GM21786 (cell line): ENCODE data around the gene MPRIP.

Experiments
- ATAC-seq: cut with Tn5 transposase; IDR thresholded peaks from one replicate; pipeline ENCODE4 v1.9.1; 2021; ENCODE audit not compliant: unreplicated experiment

MPRIP gene

GRCh38 chr17:17084941-17085340 is 42.7 kb downstream of the MPRIP start:
- ATAC-seq, result no peak

GRCh38 chr17:17086585-17086984 is 44.3 kb downstream of the MPRIP start:
- no peak for ATAC-seq

DNA sequence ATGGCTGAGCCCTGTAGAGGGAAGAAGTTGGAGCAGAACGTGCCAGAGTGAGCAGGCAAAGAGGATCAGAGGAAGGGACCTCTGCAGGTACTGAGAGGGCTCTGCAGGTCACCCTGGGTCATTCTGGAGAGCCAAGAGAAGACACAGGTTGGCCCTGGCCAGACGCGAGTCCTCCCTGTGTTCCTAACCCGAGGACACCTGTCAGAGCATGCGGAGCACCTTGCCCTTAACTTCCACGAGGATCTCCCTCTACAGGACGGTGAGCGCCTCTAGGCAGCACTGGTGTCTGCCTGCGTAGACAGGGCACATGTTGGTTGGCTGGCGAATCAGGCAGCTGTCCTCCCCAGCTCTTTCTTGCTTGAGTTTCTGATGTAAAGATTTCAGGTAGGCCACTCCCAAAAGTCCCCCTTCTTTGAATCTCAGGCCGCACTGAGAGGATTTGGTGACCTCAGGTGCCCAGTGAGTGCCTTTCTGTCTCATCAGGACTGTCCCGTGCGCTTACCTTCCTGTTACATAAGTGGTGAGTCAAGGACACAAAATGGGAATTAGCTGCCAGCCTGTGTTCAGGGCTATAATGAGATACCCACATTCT is 45.3 kb downstream of the MPRIP start:
- no peak for ATAC-seq

GRCh38 chr17:17088086-17088485 is 45.8 kb downstream of the MPRIP start:
- ATAC-seq, result no peak

- no peak for ATAC-seq
These were observed 46.6 kb downstream of the MPRIP start for GRCh38 chr17:17088541-17089525.

- no peak for ATAC-seq
These were observed 47.8 kb downstream of the MPRIP start for GRCh38 chr17:17089796-17090641.

DNA sequence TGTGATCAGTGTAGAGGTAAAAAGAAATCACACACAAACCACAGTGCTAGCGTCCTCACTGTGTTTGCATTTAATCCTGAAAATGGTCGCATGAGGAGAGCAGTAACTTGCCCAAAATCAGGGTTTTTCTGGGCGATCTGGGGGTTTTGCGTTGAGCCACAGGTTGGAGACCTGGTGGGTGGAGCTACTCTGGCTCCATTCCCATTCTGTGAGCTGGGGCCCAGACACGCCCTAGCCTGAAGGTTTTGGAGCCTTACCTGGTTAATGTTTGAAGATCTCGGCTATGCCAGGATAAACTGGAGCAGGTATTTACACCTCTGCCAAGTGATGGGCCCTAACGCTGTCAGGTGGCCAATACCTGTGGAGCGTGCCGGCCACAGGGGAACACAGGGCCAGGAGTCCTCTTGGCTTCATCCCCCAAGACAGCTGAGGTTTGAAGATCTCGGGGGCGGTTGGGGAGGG is 48.4 kb downstream of the MPRIP start:
- ATAC-seq, result no peak

DNA sequence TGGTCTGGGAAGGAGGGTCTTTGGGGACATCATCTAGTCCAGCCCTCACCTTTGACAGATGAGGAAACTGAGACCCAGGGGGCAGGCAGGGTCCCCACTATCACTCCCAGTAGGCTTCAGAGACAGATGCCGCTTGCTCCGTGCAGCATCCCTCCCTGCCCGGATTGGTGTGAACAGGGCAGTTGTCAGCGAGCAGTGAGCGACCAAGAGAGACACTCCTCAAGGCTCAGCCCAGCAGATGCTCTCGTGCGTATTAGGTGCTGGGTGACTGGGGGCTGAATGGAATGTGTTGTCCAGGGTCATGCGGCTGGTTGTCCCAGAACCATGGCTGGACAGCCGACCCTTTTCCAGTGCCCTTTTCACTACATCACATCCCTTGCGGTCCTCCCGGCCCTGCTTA is 49.0 kb downstream of the MPRIP start:
- no peak for ATAC-seq

DNA sequence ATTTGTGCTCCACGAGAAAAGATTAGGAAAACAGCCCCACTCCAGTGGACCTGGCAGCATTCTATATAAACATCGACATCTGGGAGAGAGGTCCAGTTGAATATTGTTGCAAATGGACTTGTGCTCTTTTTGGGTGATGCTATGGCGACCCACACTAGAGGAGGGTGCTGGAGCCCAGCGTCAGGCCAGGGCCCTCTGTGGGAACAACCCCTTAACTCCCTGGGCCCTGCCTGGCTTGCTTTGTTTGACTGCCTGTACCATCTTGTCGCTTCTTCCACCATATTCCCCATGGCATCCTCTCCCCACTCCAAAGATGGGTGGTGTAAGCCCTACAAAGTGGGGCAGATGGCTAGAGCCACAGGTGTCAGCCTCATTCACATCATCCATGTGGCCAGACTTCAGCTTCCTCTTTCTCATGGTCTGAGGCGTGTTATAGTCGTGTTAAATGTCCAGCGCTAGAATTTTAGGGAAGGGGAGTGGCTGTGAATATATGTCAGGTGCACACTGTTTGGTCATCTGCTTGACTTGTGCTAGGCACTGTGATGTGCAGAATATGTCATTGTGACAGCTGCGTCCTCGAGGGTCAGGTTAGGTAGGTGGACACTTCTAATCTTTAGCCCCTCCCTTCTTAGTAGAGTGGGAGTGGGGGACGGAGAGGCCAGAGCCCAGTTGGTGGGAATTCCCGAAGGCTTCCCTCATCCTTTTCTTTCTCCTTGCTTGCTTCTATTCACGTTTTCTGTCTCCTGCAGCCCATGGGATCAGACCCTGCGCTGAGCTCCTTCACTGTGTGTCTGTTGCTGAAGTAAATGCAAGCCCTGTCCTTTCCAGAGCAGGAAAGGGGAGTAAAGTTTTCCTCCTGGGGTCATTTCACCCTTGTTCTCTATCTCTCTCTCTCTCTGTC is 49.8 kb downstream of the MPRIP start:
- ATAC-seq, result no peak

GRCh38 chr17:17093764-17094163 is 51.5 kb downstream of the MPRIP start:
- no peak for ATAC-seq

- ATAC-seq, result no peak
These were observed 54.4 kb downstream of the MPRIP start for GRCh38 chr17:17096438-17097178.

GRCh38 chr17:17097763-17098345 is 55.6 kb downstream of the MPRIP start:
- no peak for ATAC-seq

GRCh38 chr17:17098551-17099179 is 56.4 kb downstream of the MPRIP start:
- no peak for ATAC-seq

DNA sequence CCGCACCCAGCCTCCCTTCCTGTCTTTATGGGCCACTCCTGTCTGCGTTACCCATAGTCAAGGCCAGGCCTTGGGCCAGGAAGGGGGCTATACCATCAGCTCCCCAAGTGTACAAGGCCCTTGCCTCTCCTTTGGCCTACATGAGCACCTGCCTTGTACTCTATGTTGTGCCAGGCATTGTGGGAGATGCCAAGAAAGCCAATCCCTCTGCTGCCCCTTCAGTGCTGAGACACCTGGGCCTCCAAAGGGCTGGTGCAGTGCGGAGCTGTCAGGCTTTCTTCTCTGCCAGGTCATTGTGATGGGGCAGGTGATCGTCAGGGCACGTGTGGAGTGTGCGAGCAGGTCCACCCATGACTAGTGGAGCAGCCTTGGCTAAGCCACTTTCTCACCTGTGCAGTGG is 59.9 kb downstream of the MPRIP start:
- ATAC-seq, result no peak

DNA sequence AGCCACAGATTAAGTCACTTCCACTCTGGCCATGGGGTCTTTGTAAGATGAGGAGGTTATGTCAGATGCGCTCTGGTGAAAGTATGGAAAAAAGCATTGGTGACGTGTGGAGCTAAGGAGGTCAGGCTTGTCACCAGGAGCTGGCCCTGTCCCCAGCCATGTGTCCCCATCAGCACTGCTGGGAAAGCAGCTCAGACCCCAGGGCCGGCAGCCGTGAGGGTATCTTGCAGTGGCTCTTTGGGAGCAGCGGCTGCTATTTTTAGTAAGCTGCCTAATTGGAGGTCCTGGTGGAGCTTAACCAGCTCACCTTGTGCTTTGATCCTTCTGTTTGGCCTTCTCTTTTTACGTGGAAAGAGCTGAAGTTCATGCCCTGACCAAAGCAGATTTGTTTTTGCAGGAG is 60.9 kb downstream of the MPRIP start:
- no peak for ATAC-seq

- ATAC-seq, result no peak
These were observed 61.8 kb downstream of the MPRIP start for GRCh38 chr17:17104036-17104435.

DNA sequence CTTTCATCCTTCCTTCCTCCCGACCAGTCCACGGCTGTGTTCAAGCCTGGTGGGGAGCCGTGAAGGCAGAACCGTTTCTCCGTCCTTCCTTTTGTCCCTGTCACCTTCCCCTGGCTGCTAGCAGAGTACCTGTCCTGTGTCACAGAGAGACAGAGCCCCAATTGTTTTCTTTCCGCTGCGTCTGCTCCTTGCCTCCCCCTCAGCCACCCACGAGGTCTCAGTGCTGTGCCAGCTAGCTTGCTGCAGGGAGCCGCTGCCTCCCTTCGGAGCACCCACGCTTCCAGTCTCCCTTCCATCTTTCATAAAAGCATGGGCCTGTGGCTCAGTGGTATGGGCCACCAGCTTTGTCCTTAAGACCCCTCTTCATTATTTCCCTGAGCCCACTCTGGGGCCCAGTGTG is 62.2 kb downstream of the MPRIP start:
- ATAC-seq, result no peak

- no peak for ATAC-seq
These were observed 63.7 kb downstream of the MPRIP start for GRCh38 chr17:17105976-17106375.

DNA sequence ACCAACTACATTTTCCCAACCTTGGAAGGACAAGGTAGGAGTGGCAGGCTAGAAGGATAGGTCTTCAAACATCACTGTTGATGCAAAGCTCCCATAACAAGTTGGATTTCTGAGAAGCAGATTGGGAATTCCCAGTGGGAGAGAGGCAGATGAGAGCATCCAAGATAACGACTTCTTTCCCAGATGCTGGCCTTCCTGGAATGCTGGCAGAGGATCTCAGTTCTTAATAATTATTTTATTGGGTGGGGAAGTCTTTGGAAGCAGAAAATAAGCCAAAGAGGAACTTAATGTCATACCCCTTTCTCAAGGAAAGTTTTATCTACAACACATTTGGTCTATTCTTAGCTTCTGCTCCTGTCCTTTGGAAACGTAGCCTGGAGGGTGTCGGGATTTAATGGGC is 64.5 kb downstream of the MPRIP start:
- no peak for ATAC-seq
